IPS-18c (cell line): ENCODE data around the gene AGAP1.

Experiments used
- H3K4me3 ChIP-seq: 2 replicates; pipeline ENCODE4 v1.7.0; 2013; ENCODE audit warnings: low read depth, mild to moderate bottlenecking, low read length, moderate library complexity; ENCODE audit not compliant: insufficient read depth
- H3K9me3 ChIP-seq: one replicate; pipeline ENCODE4 v1.6.1; 2013; ENCODE audit warnings: mild to moderate bottlenecking, low read length, moderate library complexity; ENCODE audit not compliant: control insufficient read depth, insufficient read depth

The AGAP1 gene

DNA sequence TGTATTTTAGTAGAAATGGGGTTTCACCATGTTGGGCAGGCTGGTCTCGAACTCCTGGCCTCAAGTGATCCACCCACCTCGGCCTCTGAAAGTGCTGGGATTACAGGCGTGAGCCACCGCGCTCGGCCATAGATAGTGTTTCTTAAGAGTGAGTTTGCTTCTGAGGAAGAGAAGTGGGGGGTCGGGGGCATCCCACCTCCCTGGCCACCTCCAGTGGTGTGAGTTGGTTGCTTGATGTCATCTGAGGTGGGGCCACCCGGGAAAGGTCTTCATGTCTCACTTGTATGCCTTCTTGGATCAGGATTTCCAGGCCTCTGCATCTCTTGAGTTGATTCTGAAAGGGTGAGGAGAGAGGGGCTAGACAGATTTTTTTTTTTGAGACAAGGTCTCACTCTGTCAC, 57.1 kb downstream of the AGAP1 start:
- no peak overlapping the region for H3K4me3 ChIP-seq
- H3K9me3 ChIP-seq: no peaks in the 10 kb centered on the region

- no peak overlapping the region for H3K4me3 ChIP-seq
- H3K9me3 ChIP-seq: no peaks in the 10 kb centered on the region
Observed at GRCh38 chr2:235551965-235552364, 58.1 kb downstream of the AGAP1 start.

GRCh38 chr2:235552671-235553070, 58.8 kb downstream of the AGAP1 start:
- Histone ChIP-seq H3K9me3 (no peaks in the 10 kb centered on the region), H3K4me3 (no peak overlapping the region)

DNA sequence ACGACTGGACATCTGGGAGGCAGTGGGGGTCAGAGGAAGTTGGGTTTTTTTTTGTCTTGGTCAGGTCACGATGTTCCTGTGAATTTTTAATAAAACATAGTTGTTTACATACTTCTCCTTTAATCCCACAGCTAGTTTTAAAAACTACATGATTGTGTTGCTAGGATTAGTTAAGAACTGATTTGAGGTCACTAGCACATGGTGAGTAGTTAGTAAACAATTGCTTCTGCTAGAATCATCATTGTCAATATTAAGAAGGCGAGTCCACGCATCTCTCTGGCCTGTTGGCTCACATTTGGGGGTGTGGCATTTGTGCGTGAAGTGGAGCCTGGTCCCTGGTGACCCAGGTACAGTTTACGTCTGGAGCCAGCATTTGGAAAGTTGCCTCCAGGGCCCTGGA, 59.4 kb downstream of the AGAP1 start:
- Histone ChIP-seq H3K4me3 (no peak overlapping the region), H3K9me3 (no peaks in the 10 kb centered on the region)

DNA sequence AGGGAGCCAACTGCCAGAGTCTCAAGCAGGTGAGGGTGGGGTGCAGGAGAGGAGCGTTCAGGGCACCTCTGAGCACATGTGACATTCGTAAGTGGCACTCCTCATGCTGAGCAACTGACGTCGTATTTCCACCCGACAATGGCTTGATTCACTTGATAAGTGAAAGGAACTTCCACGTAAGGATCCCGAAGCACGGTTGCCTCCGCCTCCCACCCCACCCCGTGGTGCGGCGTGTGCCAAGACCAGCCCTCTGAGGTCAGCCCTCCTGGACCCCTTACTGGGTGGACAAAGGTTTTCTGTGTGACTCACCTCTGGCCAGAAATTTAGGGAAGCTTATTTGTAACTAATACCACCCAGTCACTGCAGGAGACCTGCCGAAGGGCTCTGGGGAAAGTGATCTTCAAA, 59.9 kb downstream of the AGAP1 start:
- Histone ChIP-seq H3K9me3 (no peaks in the 10 kb centered on the region), H3K4me3 (no peak overlapping the region)

DNA sequence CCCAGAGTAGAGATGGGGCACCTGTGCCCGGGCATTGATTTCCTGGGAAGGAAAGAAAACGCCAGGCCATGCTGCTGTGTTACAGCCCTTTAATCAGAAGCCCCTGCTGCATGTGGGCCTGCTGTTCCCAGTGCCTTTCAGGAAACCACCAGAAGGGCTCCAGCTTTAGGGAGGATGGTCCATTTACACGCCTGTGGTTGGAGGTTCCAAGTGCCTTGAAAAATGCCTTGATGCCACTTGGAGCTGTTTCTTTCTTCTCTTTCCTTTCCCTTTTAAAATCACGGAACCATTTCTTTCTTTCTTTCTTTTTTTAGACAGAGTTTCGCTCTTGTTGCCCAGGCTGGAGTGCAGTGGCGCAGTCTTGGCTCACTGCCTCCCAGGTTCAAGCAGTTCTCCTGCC, 60.5 kb downstream of the AGAP1 start:
- Histone ChIP-seq H3K4me3 (no peak overlapping the region), H3K9me3 (no peaks in the 10 kb centered on the region)

DNA sequence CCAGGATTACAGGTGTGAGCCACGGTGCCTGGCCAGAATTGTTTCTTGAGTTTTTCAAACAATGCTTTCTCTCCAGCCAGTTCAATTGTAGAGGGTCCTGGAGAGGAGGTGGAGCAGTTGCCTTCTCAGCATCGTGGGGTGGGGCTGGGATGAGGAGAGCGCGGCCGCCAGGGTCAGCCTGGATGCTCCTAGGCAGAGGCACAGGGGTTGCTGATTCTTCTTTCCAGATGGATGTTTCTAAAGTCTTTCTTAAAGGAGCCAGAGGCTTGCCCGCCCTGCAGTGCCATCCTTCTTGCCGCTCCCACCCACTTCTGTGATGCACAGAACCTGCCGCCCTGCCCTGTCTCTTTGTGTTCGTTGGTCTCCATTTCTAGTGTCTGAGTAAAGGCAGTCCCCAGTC, 61.1 kb downstream of the AGAP1 start:
- H3K9me3 ChIP-seq: no peaks in the 10 kb centered on the region

GRCh38 chr2:235555371-235555770, 61.5 kb downstream of the AGAP1 start:
- H3K9me3 ChIP-seq: no peaks in the 10 kb centered on the region
- no peak overlapping the region for H3K4me3 ChIP-seq

More for the DNA sequence above, 61.1 kb downstream of the AGAP1 start:
- H3K4me3 ChIP-seq: no peak overlapping the region

- Histone ChIP-seq H3K9me3 (no peaks in the 10 kb centered on the region), H3K4me3 (no peak overlapping the region)
Observed at GRCh38 chr2:235556086-235556485, 62.2 kb downstream of the AGAP1 start.

DNA sequence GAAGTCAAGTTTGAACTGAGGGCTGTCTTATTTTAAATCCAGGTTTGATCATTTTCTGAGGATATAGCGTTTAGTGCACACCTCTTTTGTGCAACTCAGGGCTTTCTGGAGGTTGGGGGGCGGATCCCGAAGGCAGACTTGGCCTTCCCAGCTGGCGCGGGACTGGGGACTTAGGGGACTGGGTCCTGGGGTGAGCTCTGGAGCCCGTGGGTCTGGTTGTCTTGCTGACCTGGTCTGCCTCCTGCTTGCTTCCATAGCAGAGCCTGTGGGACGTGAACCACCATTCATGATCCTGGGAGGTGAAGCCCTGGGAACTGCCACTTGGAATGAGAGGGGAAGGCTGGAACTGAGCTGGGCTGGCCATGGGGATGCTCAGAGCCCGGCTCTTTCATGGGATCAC, 63.1 kb downstream of the AGAP1 start:
- Histone ChIP-seq H3K9me3 (no peaks in the 10 kb centered on the region), H3K4me3 (no peak overlapping the region)

DNA sequence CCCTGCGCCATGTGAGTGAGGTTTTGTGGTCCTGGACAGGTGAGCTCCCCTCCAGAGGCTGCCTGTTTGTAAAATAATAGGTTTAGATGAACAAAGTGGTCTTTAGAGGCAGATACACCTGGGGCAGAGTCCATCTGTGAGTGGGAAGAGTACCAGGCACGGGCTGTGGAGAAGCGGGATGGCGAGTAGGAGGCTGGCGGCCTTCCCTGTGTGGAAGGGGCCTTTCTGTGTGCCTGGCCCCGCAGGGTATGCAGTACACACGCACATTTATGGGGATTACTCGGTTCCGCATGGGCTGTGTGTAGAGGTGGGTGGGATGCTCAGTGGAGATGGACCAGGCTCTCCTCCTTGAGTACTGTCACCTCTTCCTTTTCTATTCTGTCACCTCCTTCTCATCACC, 64.1 kb downstream of the AGAP1 start:
- Histone ChIP-seq H3K9me3 (no peaks in the 10 kb centered on the region), H3K4me3 (no peak overlapping the region)

GRCh38 chr2:235558572-235558971, 64.7 kb downstream of the AGAP1 start:
- Histone ChIP-seq H3K4me3 (no peak overlapping the region), H3K9me3 (no peaks in the 10 kb centered on the region)

GRCh38 chr2:235560345-235560744, 66.5 kb downstream of the AGAP1 start:
- no peaks in the 10 kb centered on the region for H3K9me3 ChIP-seq
- H3K4me3 ChIP-seq: no peak overlapping the region

GRCh38 chr2:235561450-235561849, 67.6 kb downstream of the AGAP1 start:
- no peak overlapping the region for H3K4me3 ChIP-seq
- no peaks in the 10 kb centered on the region for H3K9me3 ChIP-seq

GRCh38 chr2:235562065-235562747, 68.4 kb downstream of the AGAP1 start:
- no peaks in the 10 kb centered on the region for H3K9me3 ChIP-seq
- no peak overlapping the region for H3K4me3 ChIP-seq

DNA sequence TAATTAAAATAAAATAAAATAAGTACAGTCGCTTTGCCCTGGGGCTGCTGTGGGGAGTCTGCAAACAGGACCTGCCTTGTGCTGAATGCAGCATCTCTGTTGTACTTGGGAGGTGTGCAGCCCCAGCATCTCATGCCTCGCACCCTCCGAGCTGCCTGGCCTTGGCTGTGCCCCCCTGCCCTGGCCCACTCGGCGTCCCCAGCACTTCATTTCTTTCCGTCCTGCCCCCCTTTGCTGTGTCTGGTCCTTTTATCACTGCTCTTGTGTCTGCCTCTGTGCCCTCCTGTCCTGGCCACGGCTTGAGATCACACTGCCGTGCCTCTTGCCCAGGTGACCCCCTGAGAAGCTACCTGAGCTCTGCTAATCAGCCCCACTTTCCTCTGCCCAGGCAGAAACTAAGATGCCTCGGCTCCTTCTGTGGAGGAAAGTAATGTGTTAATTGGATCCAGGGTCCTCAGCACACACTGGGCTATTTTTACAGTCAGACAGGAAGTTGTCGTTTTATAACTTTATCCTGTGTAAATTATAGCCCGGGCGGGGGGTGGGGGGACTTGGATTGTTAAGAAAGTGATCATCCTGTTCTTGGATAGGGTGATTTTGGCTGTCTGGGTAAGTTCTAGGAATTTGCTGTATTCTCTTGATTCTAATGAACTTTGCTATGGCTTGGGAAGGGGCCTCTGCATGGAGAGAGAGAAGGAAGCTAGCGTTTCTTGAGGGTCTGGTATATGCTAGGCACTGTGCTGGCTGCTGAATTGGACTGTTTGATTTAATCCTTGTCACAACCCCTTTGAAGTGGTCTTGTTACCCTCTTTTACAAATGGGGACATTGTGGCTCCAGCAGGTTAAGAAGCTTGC, 69.4 kb downstream of the AGAP1 start:
- Histone ChIP-seq H3K4me3 (no peak overlapping the region), H3K9me3 (no peaks in the 10 kb centered on the region)

DNA sequence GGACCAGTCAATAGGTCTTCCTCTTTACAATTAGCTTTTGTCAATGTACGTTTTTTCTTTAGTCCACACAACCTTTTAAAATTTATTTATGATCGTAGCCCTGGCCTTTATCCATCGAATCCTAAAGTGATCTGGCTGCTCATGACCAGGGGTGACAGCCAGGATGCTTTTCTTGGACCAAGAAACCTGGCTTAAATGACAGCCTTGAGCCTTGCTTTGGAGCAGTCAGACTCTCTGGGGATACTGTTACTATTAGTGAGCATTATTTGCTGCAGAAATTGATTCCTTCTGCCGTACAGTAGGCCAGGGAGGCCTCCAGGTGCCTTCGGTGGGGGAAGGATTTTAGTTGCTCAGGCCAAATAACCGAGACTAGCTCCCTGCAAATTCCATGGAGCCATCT, 70.2 kb downstream of the AGAP1 start:
- H3K9me3 ChIP-seq: no peaks in the 10 kb centered on the region

DNA sequence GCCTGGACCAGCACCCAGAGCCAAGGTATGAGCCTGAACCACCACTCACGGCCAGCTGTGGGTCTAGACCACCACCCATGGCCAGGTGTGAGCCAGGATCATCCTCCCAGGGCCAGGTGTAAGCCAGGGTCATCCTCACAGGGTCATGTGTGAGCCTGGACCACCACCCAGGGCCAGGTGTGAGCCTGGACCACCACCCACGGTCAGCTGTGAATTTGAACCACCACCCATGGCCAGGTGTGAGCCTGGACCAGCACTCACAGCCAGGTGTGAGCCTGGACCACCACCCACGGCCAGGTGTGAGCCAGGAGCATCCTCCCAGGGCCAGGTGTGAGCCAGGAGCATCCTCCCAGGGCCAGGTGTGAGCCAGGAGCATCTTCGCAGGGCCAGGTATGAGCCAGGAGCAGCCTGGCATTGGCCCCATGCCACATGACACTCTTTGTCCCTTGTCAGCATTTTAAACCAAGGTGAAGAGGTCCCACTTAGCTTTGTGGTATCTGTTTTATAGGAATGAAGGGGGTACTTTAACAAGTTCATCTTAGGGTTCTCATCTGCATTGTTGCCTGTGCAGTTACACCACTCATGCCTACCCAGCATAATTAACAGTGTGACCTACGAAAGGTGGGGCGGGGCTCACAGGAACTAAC, 71.2 kb downstream of the AGAP1 start:
- no peak overlapping the region for H3K4me3 ChIP-seq
- no peaks in the 10 kb centered on the region for H3K9me3 ChIP-seq

More for the DNA sequence above, 70.2 kb downstream of the AGAP1 start:
- no peak overlapping the region for H3K4me3 ChIP-seq
